KOPT-K1 (cell line): Measurements from ENCODE around the gene GNPTAB.
"Not testable (repeated sequence)": the region's sequence is repeated elsewhere in the genome, so short reads cannot be mapped to it uniquely, and the experiment has no call there.

Experiments used
- H3K27ac ChIP-seq: fragments of 200-600 bp; sonication (generic); 2 replicates; pipeline ENCODE4 v1.5.1; 2016; ENCODE audit warnings: antibody characterized with exemption, mild to moderate bottlenecking, low read depth, low read length; ENCODE audit not compliant: poor library complexity, severe bottlenecking
- H3K36me3 ChIP-seq: fragments of 200-600 bp; sonication (generic); 2 replicates; pipeline ENCODE4 v1.5.1; 2017; ENCODE audit warnings: antibody characterized with exemption, mild to moderate bottlenecking, low read length, moderate library complexity; ENCODE audit not compliant: insufficient read depth
- H3K9me3 ChIP-seq: fragments of 200-600 bp; sonication (generic); 2 replicates; pipeline ENCODE4 v1.5.1; 2017; ENCODE audit warnings: antibody characterized with exemption, low read length, mild to moderate bottlenecking; ENCODE audit not compliant: insufficient read depth, poor library complexity, severe bottlenecking

Gene GNPTAB

DNA sequence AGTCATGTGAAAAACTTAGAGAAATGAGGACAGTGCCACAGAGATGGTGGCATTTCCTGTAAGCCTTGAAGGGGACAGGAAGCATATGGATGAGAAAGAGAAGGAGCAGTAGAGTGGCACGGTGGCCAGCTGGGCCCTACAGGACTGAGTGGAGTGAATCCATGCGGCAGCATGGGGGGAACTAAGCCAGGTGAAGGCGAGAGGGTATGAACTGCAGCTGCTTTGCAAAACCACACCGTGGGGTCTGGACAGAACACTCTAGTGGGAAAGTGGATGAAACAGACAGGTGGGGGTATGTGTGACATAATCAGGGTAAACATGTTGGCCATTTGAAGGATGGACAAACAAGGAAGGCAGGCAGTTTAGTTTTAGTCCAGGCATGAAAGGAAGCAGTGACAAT lies 81.1 kb downstream of the GNPTAB start:
- Histone ChIP-seq H3K9me3 (no peaks in the 10 kb centered on the region), H3K27ac (no peak overlapping the region), H3K36me3 (peaks cover 100% of the 10 kb centered on the region)

DNA sequence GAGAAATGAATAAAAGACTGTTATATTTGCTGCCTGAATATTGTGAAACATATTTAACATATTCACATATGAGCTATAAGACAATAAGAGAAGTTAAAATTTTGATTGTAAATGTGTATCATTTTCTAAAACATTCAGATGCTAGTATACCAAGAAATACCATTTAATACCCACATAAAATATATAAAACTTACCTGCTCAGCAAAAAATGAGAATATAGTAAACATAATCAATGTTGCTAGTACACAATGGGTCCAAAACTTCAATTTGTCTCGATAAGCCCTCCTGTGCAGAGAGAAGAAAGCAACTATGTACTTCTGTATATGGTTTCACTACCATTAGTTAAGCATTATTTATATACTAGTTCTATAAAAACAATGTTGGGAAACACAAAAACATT lies 81.9 kb downstream of the GNPTAB start:
- H3K36me3 ChIP-seq: peaks cover 100% of the 10 kb centered on the region
- H3K9me3 ChIP-seq: no peaks in the 10 kb centered on the region
- no peak overlapping the region for H3K27ac ChIP-seq

GRCh38 chr12:101747697-101748096 lies 83.1 kb downstream of the GNPTAB start:
- peaks cover 98% of the 10 kb centered on the region for H3K36me3 ChIP-seq
- H3K27ac ChIP-seq: no peak overlapping the region
- H3K9me3 ChIP-seq: no peaks in the 10 kb centered on the region

DNA sequence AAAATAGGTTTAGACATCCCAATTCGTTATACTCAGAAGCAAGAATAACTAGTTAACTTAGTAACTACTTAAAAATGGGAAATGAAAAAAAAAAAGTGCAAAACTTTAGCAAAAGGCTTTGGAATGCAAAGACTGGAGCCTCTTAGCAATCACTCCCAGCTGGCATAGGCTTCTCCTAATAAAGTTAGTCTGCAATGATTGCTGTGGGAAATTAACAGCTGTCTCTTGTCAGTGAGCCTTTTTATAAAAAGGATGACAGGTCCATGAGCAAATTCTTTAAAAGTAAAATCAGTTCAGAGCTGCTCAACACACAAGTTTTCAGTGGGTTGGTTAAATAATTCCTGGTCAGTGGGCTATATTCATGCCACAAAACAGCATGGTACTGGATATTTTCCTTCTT lies 84.1 kb downstream of the GNPTAB start:
- Histone ChIP-seq H3K36me3 (peaks cover 95% of the 10 kb centered on the region), H3K27ac (no peak overlapping the region), H3K9me3 (no peaks in the 10 kb centered on the region)

DNA sequence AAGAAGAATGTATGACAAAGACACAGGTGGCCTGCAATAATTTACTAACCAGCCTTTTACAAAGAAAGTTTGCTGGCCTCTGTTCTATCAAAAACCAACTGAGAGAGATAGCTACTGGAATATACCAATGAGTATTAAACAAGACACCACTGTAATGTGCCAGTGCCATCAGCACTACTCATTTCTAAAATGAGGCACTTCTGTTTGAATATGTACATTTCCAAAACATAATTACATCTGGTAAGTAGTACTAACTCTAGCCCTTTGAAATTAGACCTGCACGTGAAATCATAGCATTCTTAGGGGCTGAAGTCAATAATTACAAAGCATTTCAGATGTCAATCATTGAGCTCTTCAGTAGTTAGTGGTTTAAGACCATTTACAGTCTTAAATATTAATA lies 84.6 kb downstream of the GNPTAB start:
- Histone ChIP-seq H3K9me3 (no peaks in the 10 kb centered on the region), H3K36me3 (peaks cover 90% of the 10 kb centered on the region), H3K27ac (no peak overlapping the region)

DNA sequence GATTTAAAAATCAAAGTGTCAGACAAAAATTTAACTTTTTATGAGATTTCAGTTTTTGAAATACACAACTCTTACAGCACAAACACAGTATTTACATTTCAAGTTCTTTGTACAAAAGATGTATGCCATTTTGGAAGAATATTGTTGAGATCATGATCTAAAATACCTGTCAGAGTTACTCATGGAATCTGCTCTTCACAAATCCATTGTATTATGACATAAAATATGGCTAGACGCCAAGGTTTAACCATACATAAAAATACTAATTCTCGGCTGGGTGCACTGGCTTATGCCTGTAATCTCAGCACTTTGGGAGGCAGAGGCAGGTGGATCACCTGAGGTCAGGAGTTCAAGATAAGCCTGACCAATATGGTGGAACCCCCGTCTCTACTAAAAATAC lies 85.3 kb downstream of the GNPTAB start:
- no peaks in the 10 kb centered on the region for H3K9me3 ChIP-seq
- peaks cover 83% of the 10 kb centered on the region for H3K36me3 ChIP-seq
- H3K27ac ChIP-seq: no peak overlapping the region

DNA sequence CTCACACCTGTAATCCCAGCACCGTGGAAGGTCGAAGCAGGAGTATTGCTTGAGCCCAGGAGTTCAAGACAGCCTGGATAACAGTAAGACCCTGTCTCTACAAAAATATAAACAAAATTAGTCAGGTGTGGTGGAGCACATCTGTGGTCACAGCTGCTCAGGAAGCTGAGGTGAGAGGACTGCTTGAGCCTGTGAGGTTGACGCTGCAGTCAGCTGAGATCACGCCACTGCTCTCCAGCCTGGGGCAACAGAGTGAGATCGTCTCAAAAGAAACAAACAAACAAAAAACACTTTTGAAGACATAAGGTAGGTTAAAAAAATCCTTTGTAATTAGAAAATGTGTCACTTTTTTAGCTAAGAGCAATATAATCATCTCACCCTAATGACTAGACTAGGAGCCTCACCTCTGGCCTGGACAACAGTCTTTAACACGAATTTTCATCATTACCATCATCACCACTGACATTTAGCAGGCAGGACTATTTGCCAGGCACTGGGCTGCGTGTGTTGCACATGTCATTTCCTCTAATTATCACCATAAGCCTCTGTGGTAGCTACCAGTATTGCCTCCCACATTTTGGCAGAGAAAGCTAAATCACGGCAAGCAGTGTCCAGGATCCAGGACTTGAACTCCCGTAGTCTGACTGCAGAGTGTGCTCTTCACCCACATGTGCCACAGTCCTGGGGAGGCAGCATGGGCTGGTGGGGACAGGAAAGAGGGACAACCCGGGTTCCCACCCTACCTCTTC lies 86.9 kb downstream of the GNPTAB start:
- peak overlapping the region; percentile 38 for H3K27ac ChIP-seq
- peaks cover 67% of the 10 kb centered on the region for H3K36me3 ChIP-seq
- no peaks in the 10 kb centered on the region for H3K9me3 ChIP-seq

GRCh38 chr12:101743242-101743641 lies 87.5 kb downstream of the GNPTAB start:
- Histone ChIP-seq H3K9me3 (no peaks in the 10 kb centered on the region), H3K27ac (peak overlapping the region; percentile 38), H3K36me3 (peaks cover 60% of the 10 kb centered on the region)

DNA sequence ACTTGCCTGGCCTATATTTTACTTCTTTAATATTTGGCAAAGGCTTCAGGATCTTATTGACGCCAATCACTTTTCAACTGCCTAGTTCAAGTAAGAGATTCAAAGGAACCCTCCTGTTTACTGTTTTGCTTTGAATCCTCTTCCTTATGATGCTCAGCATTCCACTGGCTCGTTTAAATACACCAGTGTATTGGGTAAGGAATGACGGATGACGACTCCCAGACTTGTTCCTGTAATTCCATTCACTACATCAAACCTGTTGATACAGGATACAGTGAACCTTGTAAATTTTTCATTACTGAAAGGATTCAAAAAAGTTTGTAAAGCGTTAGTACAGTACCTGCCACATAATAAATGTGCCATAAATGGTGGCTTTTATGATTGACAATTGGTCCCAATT lies 89.8 kb downstream of the GNPTAB start:
- Histone ChIP-seq H3K9me3 (no peaks in the 10 kb centered on the region), H3K27ac (no peak overlapping the region), H3K36me3 (peaks cover 38% of the 10 kb centered on the region)

GRCh38 chr12:101740566-101740965 lies 90.2 kb downstream of the GNPTAB start:
- Histone ChIP-seq H3K9me3 (no peaks in the 10 kb centered on the region), H3K36me3 (peaks cover 34% of the 10 kb centered on the region), H3K27ac (no peak overlapping the region)

GRCh38 chr12:101738920-101739665 lies 91.7 kb downstream of the GNPTAB start, which contains the start of gene SYCP3:
SYCP3 (minus strand) TSS chr12:101739462; CDS start chr12:101737935, 1,527 bp downstream.
- H3K36me3 ChIP-seq: peaks cover 21% of the 10 kb centered on the region
- H3K27ac ChIP-seq: no peak within 1 kb of the TSS
- no peaks in the 10 kb centered on the region for H3K9me3 ChIP-seq

DNA sequence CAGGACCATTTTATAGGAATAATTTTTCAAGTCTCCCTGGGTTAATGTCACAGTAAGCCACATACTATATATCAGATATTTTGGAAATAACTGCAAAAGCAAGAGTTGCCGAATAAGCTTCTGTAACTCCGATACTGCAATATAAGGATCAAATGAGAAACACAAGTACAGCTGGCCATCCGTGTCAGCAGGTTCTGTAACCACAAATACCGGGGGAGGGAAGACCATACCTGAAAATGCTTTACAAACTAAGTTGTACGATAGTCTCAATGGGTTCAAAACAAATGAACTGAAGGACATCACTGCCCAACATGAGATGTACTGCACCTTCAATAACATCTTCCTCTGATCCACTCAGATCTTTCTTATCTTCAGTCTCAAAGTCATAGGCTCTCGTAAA lies 93.3 kb downstream of the GNPTAB start:
- no peak overlapping the region for H3K27ac ChIP-seq
- H3K9me3 ChIP-seq: no peaks in the 10 kb centered on the region
- peaks cover 18% of the 10 kb centered on the region; the same call in 1 of the 2 replicates for H3K36me3 ChIP-seq

GRCh38 chr12:101734482-101734881 lies 96.3 kb downstream of the GNPTAB start:
- H3K27ac ChIP-seq, H3K9me3 ChIP-seq: not testable (repeated sequence)
- H3K36me3 ChIP-seq: peaks cover 24% of the 10 kb centered on the region; the same call in 1 of the 2 replicates

- peaks cover 28% of the 10 kb centered on the region; the same call in 1 of the 2 replicates for H3K36me3 ChIP-seq
- H3K27ac ChIP-seq: no peak overlapping the region
- no peaks in the 10 kb centered on the region for H3K9me3 ChIP-seq
These were observed 97.6 kb downstream of the GNPTAB start for GRCh38 chr12:101733166-101733565.

- no peaks in the 10 kb centered on the region for H3K9me3 ChIP-seq
- H3K27ac ChIP-seq: no peak overlapping the region
- peaks cover 28% of the 10 kb centered on the region; the same call in 1 of the 2 replicates for H3K36me3 ChIP-seq
These were observed 98.4 kb downstream of the GNPTAB start for GRCh38 chr12:101732318-101732717.
